ENCODE results near the gene DNAJC18. TPM values are rescaled to one million over a fixed set of nuclear protein-coding genes. Genes with fewer than 3 reads are reported as not detected.
"Not testable (repeated sequence)": the region's sequence is repeated elsewhere in the genome, so short reads cannot be mapped to it uniquely, and the experiment has no call there.

The DNAJC18 gene
- total and polyA plus RNA-seq, 4 donors = 0.66 to 1.8 (median 0.83) TPM

DNA sequence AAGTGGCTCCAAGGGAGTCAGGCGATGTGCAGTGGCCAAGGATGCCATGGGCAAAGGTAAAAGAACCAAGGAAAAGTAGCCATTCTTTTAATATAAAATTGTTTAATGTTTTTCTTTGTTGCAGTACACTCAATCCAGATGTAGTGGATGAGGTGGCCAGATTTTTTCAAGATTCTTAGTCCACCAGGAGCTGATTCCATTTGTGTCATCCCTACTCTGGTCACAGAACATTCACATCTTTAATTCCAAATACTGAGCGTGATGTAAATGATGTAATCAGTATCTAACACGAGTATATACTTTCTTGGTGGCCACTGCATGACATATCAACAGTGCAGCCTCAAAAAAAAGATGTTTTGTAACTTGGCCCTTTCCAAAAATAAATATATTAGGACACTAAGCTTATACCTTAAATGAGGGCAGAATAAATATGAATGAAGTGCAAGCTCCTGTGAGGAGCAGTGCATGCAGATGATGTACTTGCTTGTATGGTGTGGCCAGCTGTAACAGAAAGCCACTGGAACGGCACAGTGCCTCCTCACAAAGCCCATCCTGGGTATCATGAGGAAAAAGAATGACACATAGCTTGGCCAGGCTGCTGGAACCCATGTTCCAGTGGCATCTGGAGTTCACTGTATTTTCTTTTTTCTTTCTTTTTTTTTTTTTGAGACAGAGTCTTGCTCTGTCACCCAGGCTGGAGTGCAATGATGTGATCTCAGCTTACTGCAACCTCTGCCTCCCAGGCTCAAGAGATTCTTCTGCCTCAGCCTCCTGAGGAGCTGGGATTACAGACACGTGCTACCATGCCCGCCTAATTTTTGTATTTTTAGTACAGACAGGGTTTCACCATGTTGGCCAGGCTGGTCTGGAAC is 29.0 kb downstream of the DNAJC18 start (continued):
- TF ChIP-seq, protein P1, sequence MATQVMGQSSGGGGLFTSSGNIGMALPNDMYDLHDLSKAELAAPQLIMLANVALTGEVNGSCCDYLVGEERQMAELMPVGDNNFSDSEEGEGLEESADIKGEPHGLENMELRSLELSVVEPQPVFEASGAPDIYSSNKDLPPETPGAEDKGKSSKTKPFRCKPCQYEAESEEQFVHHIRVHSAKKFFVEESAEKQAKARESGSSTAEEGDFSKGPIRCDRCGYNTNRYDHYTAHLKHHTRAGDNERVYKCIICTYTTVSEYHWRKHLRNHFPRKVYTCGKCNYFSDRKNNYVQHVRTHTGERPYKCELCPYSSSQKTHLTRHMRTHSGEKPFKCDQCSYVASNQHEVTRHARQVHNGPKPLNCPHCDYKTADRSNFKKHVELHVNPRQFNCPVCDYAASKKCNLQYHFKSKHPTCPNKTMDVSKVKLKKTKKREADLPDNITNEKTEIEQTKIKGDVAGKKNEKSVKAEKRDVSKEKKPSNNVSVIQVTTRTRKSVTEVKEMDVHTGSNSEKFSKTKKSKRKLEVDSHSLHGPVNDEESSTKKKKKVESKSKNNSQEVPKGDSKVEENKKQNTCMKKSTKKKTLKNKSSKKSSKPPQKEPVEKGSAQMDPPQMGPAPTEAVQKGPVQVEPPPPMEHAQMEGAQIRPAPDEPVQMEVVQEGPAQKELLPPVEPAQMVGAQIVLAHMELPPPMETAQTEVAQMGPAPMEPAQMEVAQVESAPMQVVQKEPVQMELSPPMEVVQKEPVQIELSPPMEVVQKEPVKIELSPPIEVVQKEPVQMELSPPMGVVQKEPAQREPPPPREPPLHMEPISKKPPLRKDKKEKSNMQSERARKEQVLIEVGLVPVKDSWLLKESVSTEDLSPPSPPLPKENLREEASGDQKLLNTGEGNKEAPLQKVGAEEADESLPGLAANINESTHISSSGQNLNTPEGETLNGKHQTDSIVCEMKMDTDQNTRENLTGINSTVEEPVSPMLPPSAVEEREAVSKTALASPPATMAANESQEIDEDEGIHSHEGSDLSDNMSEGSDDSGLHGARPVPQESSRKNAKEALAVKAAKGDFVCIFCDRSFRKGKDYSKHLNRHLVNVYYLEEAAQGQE (IDR thresholded peaks at IDR 0.05) = no peak
- TF ChIP-seq, protein P2, sequence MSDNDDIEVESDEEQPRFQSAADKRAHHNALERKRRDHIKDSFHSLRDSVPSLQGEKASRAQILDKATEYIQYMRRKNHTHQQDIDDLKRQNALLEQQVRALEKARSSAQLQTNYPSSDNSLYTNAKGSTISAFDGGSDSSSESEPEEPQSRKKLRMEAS (IDR thresholded peaks at IDR 0.05) = no peak

DNA sequence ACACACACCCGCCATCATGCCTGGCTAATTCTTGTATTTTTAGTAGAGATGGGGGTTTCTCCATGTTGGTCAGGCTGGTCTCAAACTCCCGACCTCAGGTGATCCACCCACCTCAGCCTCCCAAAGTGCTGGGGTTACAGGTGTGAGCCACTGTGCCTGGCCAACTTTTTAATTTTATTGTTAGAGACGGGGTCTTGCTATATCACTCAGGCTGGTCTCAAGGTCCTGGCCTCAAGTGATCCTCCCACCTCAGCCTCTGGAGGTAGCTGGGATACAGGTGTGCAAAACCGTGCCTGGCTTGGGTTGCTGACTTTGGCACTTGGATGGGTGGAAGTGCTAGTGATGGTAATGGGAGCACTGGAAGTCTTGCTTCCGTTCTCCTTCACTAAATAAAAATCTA is 30.2 kb downstream of the DNAJC18 start:
- not testable (repeated sequence) for H3K27me3 ChIP-seq (ENCODE audit: control insufficient read depth in 4 of 4, insufficient read depth in 4 of 4, low read length in 3 of 4); H3K36me3 ChIP-seq (ENCODE audit: control insufficient read depth in 4 of 4, insufficient read depth in 3 of 4, low read depth in 1 of 4, low read length in 3 of 4); H3K27ac ChIP-seq (ENCODE audit: low read depth in 1 of 2, low read length in 2 of 2); H3K9ac ChIP-seq (ENCODE audit: low read depth in 1 of 2, low read length in 2 of 2); H3K4me1 ChIP-seq (ENCODE audit: control insufficient read depth in 4 of 4, insufficient read depth in 4 of 4, low read length in 3 of 4); H3K9me3 ChIP-seq (ENCODE audit: control insufficient read depth in 4 of 4, low read length in 3 of 4); H3K4me3 ChIP-seq (ENCODE audit: low read depth in 1 of 3, low read length in 3 of 3); DNase-seq (ENCODE audit: low spot score)
- WGBS = 95% methylated on average over 5 of the region's 5 CpGs

DNA sequence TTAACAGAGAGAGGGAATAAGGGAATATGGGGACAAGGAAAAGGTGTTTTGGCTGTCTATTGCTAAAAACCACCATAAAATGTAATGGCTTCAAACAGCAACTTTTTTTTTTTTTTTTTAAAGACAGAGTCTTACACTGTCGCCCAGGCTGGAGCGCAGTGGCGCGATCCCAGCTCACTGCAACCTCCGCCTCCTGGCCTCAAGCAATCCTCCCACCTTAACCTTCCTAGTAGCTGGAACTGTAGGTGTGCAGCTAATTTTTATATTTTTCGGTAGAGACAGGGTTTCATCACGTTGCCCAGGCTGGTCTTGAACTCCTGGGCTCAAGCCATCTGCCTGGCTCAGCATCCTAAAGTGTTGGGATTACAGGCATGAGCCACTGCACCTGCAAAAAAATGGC is 31.1 kb downstream of the DNAJC18 start:
- H3K9ac ChIP-seq (ENCODE audit: low read depth in 1 of 2, low read length in 2 of 2) = no peak overlapping the region
- H3K27ac ChIP-seq (ENCODE audit: low read depth in 1 of 2, low read length in 2 of 2) = no peak overlapping the region
- 95% methylated on average over 7 of the region's 7 CpGs for WGBS
- DNase-seq (ENCODE audit: low spot score) = no peak
- no peaks in the 10 kb centered on the region for H3K36me3 ChIP-seq (ENCODE audit: control insufficient read depth in 4 of 4, insufficient read depth in 3 of 4, low read depth in 1 of 4, low read length in 3 of 4)
- no peak overlapping the region for H3K4me3 ChIP-seq (ENCODE audit: low read depth in 1 of 3, low read length in 3 of 3)
- no peaks in the 10 kb centered on the region for H3K9me3 ChIP-seq (ENCODE audit: control insufficient read depth in 4 of 4, low read length in 3 of 4)
- no peaks in the 10 kb centered on the region for H3K27me3 ChIP-seq (ENCODE audit: control insufficient read depth in 4 of 4, insufficient read depth in 4 of 4, low read length in 3 of 4)
- TF ChIP-seq, protein P3, sequence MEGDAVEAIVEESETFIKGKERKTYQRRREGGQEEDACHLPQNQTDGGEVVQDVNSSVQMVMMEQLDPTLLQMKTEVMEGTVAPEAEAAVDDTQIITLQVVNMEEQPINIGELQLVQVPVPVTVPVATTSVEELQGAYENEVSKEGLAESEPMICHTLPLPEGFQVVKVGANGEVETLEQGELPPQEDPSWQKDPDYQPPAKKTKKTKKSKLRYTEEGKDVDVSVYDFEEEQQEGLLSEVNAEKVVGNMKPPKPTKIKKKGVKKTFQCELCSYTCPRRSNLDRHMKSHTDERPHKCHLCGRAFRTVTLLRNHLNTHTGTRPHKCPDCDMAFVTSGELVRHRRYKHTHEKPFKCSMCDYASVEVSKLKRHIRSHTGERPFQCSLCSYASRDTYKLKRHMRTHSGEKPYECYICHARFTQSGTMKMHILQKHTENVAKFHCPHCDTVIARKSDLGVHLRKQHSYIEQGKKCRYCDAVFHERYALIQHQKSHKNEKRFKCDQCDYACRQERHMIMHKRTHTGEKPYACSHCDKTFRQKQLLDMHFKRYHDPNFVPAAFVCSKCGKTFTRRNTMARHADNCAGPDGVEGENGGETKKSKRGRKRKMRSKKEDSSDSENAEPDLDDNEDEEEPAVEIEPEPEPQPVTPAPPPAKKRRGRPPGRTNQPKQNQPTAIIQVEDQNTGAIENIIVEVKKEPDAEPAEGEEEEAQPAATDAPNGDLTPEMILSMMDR (IDR thresholded peaks at IDR 0.05; ENCODE audit: low read depth, low read length, missing input control) = no peak
- no peak for TF ChIP-seq SP1 (IDR thresholded peaks at IDR 0.05)
- no peak for TF ChIP-seq TAF1 (conservative IDR thresholded peaks at IDR 0.05)
- TF ChIP-seq EGR1 (IDR thresholded peaks at IDR 0.05; ENCODE audit: low read depth in 2 of 2) = no peak
- peaks cover 0 to 9% (median 7%) of the 10 kb centered on the region in 4 donors for H3K4me1 ChIP-seq (ENCODE audit: control insufficient read depth in 4 of 4, insufficient read depth in 4 of 4, low read length in 3 of 4)

DNA sequence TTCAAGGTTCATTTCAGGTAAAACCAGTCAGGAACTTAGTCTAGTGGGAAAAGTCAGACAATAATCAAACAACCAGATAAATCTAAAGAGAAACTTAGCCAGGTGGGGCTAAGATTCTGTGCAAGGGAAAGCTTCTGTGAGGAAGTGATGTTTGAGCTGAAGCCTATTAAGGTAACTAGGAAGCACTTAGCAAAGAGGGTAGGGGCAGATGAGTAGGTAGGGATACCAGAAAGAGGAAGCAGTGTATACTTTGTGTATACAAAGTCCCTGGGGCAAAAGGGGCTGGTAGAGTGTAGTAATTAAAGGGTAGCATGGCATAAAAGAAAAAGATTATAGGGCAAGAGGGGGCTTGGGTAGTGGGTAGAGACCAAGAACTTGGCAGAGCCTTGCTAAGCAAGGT is 31.8 kb downstream of the DNAJC18 start:
- no peak overlapping the region for H3K4me3 ChIP-seq (ENCODE audit: low read depth in 1 of 3, low read length in 3 of 3)
- DNase-seq (ENCODE audit: low spot score) = no peak
- TF ChIP-seq, protein P3 (IDR thresholded peaks at IDR 0.05; ENCODE audit: low read depth, low read length, missing input control) = no peak
- TF ChIP-seq SP1 (IDR thresholded peaks at IDR 0.05) = no peak
- no peak for TF ChIP-seq EGR1 (IDR thresholded peaks at IDR 0.05; ENCODE audit: low read depth in 2 of 2)
- TF ChIP-seq, protein P4, sequence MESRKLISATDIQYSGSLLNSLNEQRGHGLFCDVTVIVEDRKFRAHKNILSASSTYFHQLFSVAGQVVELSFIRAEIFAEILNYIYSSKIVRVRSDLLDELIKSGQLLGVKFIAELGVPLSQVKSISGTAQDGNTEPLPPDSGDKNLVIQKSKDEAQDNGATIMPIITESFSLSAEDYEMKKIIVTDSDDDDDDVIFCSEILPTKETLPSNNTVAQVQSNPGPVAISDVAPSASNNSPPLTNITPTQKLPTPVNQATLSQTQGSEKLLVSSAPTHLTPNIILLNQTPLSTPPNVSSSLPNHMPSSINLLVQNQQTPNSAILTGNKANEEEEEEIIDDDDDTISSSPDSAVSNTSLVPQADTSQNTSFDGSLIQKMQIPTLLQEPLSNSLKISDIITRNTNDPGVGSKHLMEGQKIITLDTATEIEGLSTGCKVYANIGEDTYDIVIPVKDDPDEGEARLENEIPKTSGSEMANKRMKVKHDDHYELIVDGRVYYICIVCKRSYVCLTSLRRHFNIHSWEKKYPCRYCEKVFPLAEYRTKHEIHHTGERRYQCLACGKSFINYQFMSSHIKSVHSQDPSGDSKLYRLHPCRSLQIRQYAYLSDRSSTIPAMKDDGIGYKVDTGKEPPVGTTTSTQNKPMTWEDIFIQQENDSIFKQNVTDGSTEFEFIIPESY (IDR thresholded peaks at IDR 0.05) = no peak
- TF ChIP-seq FOXA1 (IDR thresholded peaks at IDR 0.05) = no peak
- TF ChIP-seq GABPA (IDR thresholded peaks at IDR 0.05 in 1 of 2, conservative IDR thresholded peaks at IDR 0.05 in 1 of 2) = no peak

More for the DNA sequence above, 31.8 kb downstream of the DNAJC18 start:
- Histone ChIP-seq H3K4me1 (ENCODE audit: control insufficient read depth in 4 of 4, insufficient read depth in 4 of 4, low read length in 3 of 4) (peaks cover 0 to 11% (median 8%) of the 10 kb centered on the region in 4 donors), H3K9ac (ENCODE audit: low read depth in 1 of 2, low read length in 2 of 2) (no peak overlapping the region), H3K27ac (ENCODE audit: low read depth in 1 of 2, low read length in 2 of 2) (no peak overlapping the region), H3K36me3 (ENCODE audit: control insufficient read depth in 4 of 4, insufficient read depth in 3 of 4, low read depth in 1 of 4, low read length in 3 of 4) (no peaks in the 10 kb centered on the region), H3K27me3 (ENCODE audit: control insufficient read depth in 4 of 4, insufficient read depth in 4 of 4, low read length in 3 of 4) (no peaks in the 10 kb centered on the region), H3K9me3 (ENCODE audit: control insufficient read depth in 4 of 4, low read length in 3 of 4) (no peaks in the 10 kb centered on the region)

Data from liver (tissue), 9 donors.